Measurements from ENCODE around the gene LXN.

The LXN gene

GRCh38 chr3:158642005-158642404 lies 30.4 kb downstream of the LXN start:
- TF ChIP-seq, protein P1, sequence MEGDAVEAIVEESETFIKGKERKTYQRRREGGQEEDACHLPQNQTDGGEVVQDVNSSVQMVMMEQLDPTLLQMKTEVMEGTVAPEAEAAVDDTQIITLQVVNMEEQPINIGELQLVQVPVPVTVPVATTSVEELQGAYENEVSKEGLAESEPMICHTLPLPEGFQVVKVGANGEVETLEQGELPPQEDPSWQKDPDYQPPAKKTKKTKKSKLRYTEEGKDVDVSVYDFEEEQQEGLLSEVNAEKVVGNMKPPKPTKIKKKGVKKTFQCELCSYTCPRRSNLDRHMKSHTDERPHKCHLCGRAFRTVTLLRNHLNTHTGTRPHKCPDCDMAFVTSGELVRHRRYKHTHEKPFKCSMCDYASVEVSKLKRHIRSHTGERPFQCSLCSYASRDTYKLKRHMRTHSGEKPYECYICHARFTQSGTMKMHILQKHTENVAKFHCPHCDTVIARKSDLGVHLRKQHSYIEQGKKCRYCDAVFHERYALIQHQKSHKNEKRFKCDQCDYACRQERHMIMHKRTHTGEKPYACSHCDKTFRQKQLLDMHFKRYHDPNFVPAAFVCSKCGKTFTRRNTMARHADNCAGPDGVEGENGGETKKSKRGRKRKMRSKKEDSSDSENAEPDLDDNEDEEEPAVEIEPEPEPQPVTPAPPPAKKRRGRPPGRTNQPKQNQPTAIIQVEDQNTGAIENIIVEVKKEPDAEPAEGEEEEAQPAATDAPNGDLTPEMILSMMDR (IDR thresholded peaks at IDR 0.05; ENCODE audit: low read depth, low read length) = no peak

GRCh38 chr3:158640646-158641045 lies 31.8 kb downstream of the LXN start:
- no peaks in the 10 kb centered on the region for H3K27me3 ChIP-seq (ENCODE audit: insufficient read depth, low read depth, severe bottlenecking)

More at GRCh38 chr3:158642005-158642404, 30.4 kb downstream of the LXN start:
- Histone ChIP-seq H3K27ac (no peak overlapping the region), H3K9me3 (ENCODE audit: severe bottlenecking) (no peaks in the 10 kb centered on the region), H3K36me3 (peaks cover 11% of the 10 kb centered on the region), H3K27me3 (ENCODE audit: insufficient read depth, low read depth, severe bottlenecking) (no peaks in the 10 kb centered on the region), H3K4me3 (ENCODE audit: low read depth, low read length) (no peak overlapping the region)
- DNase-seq = no peak

GRCh38 chr3:158631981-158632380 lies 40.5 kb downstream of the LXN start:
- no peak overlapping the region for H3K4me3 ChIP-seq (ENCODE audit: low read depth, low read length)
- H3K27ac ChIP-seq = no peak overlapping the region
- TF ChIP-seq, protein P1 (IDR thresholded peaks at IDR 0.05; ENCODE audit: low read depth, low read length) = no peak
- no peaks in the 10 kb centered on the region for H3K36me3 ChIP-seq
- H3K27me3 ChIP-seq (ENCODE audit: insufficient read depth, low read depth, severe bottlenecking) = no peaks in the 10 kb centered on the region
- DNase-seq = no peak
- no peaks in the 10 kb centered on the region for H3K9me3 ChIP-seq (ENCODE audit: severe bottlenecking)

More at GRCh38 chr3:158640646-158641045, 31.8 kb downstream of the LXN start:
- H3K27ac ChIP-seq = no peak overlapping the region
- TF ChIP-seq, protein P1 (IDR thresholded peaks at IDR 0.05; ENCODE audit: low read depth, low read length) = no peak
- DNase-seq = no peak
- H3K9me3 ChIP-seq (ENCODE audit: severe bottlenecking) = no peaks in the 10 kb centered on the region
- no peaks in the 10 kb centered on the region for H3K36me3 ChIP-seq
- no peak overlapping the region for H3K4me3 ChIP-seq (ENCODE audit: low read depth, low read length)

- Histone ChIP-seq H3K36me3 (no peaks in the 10 kb centered on the region), H3K27me3 (ENCODE audit: insufficient read depth, low read depth, severe bottlenecking) (no peaks in the 10 kb centered on the region), H3K27ac (no peak overlapping the region), H3K4me3 (ENCODE audit: low read depth, low read length) (no peak overlapping the region), H3K9me3 (ENCODE audit: severe bottlenecking) (peaks cover 1% of the 10 kb centered on the region)
- TF ChIP-seq, protein P1 (IDR thresholded peaks at IDR 0.05; ENCODE audit: low read depth, low read length) = no peak
- no peak for DNase-seq
Observed at GRCh38 chr3:158625881-158626280, 46.6 kb downstream of the LXN start.

- Histone ChIP-seq H3K27me3 (ENCODE audit: insufficient read depth, low read depth, severe bottlenecking) (no peaks in the 10 kb centered on the region), H3K36me3 (no peaks in the 10 kb centered on the region), H3K27ac (no peak overlapping the region), H3K4me3 (ENCODE audit: low read depth, low read length) (no peak overlapping the region), H3K9me3 (ENCODE audit: severe bottlenecking) (peaks cover 12% of the 10 kb centered on the region)
- DNase-seq = no peak
- TF ChIP-seq, protein P1 (IDR thresholded peaks at IDR 0.05; ENCODE audit: low read depth, low read length) = no peak
Observed at GRCh38 chr3:158617982-158618875, 54.2 kb downstream of the LXN start.
